HG02981 (cell line): ENCODE results near the gene TESK1.

ENCODE experiments used
- ATAC-seq: cut with Tn5 transposase; IDR thresholded peaks from one replicate; pipeline ENCODE4 v1.9.1; 2021; ENCODE audit warnings: mild to moderate bottlenecking, moderate library complexity; ENCODE audit not compliant: unreplicated experiment

TESK1 gene

DNA sequence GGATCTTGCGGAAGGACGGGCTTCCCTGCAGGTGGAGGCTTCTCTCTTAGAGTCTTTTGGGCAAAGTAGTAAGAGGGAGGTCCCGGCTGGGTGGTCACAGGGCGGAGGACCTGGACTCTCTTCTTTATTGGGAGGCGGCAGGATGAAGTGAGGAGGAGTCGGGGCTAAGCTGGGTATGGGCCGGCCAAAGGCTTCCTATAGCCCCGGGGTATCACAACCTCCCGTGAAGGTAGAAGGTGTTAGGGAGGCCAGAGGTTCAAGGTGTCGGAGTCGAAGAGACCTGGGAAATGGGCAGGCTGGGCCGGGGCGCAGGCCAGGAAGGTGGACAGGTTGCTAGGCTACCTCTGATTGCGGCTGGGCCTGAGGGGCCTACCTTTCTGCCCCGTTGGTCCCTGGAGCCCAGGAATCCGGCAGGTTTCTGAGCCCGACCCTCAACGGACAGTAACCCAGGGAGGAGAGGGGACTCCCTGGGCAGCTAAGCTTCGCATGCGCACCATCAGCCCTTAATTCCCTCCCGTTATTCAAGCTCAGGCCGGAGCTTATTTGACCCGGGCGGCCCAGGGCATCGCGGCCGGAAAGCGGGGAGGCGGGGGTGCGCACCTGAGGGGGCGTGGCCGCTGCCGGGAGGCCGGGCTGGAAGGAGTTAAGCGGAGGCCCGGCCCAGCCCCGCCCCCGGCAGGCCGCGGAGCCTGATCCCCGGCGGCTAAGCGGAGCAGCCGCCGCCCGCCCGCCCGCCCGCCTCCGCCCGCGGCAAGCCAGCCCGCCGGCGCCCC lies at the start of gene TESK1:
TSS of gene TESK1 (plus strand) at position 685 of the 773 bp plus-strand sequence. CDS start 358 bp downstream, outside the sequence.
- ATAC-seq, result peak; percentile 41

DNA sequence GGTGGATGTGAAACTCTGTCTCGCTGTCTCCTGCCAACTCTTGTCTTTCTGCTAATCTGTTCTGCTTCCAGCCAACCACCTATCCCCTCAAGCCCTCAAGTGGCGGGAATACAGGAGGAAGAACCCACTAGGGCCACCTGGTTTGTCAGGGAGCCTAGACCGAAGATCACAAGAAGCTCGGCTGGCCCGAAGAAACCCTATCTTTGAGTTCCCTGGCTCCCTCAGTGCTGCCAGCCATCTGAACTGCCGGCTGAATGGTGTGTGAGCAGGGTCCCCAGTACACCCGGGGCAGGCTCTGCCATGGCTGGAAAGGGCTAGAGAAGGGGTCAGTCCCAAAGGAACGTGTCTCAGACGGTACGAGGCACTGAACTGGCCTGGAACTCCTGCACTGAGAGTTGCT lies 49.2 kb upstream of the TESK1 start:
- no peak for ATAC-seq

- no peak for ATAC-seq
These were observed 48.3 kb upstream of the TESK1 start for GRCh38 chr9:35556776-35557175.

- no peak for ATAC-seq
These were observed 47.7 kb upstream of the TESK1 start for GRCh38 chr9:35557320-35557719.

DNA sequence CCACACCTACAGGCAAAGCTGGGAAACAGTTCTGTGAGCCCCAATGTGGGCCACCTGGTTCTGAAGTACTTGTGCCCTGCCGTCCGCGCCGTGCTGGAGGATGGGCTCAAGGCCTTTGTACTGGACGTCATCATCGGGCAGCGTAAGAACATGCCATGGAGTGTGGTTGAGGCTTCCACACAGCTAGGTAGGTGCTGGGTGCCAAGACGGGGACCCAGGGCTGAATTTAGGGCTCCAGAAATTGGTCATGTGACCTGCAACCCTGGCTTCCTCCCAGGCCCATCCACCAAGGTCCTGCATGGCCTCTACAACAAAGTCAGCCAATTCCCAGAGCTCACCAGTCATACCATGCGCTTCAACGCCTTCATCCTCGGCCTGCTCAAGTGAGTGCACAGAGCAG lies 46.9 kb upstream of the TESK1 start:
- no peak for ATAC-seq

DNA sequence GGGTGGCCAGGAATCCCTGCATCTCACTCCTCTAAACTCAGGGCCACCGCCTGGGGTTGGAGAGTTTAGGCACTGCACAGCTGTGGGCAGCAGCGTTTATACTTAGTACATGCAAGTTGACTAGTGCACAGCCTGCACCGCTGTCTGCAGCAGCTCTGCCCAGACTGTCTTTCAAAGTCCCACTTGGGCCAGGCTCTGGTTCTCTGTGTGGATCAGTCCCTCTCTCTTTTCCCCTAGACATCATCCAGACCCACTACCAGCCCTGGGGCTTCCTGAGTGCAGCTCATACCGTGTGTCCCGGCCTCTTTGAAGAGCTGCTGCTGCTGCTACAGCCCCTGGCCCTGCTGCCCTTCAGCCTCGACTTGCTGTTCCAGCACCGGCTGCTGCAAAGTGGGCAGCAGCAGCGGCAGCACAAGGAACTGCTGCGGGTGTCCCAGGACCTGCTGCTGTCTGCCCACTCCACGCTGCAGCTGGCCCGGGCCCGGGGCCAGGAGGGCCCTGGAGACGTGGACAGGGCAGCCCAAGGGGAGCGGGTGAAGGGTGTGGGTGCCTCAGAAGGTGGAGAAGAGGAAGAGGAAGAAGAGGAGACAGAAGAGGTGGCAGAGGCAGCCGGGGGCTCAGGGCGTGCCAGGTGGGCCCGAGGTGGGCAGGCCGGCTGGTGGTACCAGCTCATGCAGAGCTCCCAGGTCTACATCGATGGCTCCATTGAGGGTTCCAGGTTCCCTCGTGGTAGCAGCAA lies 45.1 kb upstream of the TESK1 start:
- ATAC-seq, result no peak

- ATAC-seq, result no peak
These were observed 44.3 kb upstream of the TESK1 start for GRCh38 chr9:35560625-35561337.

DNA sequence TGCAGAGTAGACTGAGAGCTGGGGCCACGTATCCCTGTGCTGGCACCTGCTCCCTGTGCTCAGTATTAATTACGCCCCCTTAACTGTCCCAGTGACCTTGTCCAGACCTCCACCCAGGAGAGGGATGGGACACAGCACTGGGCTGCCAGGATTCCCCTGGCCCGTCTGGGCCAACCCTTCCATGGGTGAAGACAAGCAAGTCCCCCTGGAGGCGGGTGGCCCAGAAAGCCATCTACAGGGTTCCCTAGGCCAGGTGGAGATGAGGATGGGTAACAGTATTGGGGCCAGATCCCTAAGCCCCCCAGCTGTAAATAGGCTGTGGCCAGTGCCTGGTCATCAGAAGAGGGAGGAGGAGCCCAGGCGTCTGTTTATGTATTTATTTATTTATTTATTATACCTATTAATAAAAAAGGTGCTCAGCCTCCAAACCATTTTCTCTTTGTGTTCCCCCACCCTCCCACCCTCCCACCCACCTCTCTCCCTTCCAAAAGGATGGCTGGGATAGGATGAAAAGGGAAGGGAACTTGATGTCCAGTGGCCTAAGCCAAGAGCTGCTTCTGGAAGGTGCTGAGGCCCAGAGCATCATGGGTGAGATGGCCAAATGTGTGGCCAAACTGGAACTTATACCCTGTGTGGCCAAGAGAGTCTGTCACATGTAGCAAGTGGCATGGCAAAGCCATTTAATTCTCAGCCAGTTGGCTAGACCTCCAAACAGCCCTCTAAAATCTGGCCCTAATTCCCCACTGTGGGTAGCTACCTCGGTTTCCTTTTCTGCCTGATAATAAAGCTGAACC lies 43.4 kb upstream of the TESK1 start:
- no peak for ATAC-seq

DNA sequence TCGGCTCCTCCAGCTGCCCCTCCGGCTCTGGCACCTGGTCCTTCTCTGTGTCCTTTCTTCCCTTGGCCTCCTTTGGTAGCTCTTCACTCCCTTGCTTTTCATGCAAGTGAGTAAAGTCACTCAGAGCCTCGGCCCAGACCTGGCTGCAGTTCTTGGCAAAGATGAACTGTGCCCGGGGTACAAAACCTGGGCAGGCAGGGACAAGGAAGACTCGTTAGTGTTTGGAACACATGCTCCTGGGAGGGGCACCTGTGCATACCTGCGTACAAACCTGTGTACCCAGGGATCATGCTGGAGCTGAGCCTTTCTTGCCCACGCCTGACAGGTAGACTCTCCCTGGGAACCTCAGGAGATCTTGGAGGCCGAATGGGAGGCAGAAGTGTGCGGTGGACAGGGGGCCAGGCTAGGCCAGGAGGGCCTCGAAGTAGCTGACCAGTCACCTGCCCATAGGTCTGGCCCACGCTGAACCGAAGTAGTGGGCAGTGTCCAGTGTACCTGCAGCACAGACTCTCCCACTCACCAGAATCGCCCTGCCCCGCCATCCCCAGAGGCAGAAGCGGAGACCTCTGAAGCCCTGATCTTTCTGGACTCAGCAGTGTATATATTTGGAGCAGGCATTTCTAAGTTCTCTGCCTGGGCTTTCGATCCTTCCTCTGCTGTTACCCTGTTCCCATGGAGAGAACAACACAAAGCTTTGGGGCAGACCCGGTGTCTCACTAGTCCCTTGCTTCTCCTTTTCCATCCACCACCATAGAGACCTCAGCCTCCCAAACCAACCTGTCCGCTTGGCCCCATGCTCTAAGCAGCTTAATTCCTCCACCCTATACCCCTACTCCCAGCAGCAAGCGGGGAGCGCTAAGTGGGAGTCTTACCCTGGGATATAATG lies 41.9 kb upstream of the TESK1 start:
- ATAC-seq, result no peak

DNA sequence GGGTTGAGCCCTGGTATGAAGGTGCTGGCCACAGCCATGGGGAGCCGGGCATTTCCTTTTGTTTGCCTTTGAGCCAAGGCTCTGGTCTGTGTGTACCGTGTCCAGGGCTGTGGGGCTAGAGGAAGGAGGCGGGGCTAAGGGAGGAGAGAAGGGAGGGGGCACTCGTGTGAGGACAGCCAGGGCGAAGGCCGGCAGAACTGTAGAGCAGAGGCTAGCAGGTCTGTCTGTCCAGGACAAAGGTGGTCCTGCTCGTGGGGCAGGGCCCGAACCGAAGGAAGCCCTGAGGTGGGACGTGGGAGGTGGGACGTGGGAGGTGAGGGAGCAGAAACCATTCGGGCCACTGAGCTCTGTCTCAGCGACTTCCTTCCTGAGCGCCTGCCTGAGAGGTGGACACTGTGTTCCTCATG lies 41.3 kb upstream of the TESK1 start:
- no peak for ATAC-seq

DNA sequence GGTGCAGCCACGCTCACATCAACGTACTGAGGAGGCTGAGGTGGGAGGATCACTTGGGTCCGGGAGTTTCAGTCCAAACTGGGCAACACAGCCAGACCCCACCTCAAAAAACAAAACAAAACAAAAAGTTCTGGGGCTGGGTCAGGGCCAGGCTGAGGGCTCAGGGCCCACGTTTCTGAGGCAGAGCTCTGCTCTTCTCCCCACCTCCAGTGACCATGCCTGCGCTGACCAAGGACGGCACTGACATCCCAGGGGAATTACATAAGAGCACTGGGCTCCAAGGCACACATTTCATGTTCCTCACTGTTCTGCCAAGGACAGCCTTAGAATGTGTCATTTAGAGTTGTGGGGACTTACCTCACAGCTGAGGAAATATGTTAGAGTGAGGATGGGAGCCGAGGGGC lies 40.4 kb upstream of the TESK1 start:
- no peak for ATAC-seq

DNA sequence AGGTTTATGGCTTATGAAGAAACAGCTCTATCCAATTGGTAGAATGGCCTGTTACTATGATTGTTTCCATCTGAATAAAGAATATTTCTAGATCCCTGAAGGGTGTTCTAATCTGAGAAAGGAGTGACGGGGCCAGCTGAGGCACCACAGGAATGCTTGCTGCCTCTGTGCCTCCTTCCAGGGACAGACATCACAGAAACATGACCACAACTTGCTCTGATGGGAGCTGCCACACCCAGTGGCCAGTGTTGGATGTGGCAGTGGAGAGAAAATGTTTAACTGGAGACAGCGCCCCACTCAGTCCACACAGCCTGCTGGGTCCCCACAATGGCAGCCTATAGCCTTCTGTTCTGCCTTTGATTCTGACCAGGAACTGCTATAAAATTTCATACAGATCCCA lies 38.6 kb upstream of the TESK1 start:
- no peak for ATAC-seq

GRCh38 chr9:35568196-35568595 lies 36.9 kb upstream of the TESK1 start:
- no peak for ATAC-seq

DNA sequence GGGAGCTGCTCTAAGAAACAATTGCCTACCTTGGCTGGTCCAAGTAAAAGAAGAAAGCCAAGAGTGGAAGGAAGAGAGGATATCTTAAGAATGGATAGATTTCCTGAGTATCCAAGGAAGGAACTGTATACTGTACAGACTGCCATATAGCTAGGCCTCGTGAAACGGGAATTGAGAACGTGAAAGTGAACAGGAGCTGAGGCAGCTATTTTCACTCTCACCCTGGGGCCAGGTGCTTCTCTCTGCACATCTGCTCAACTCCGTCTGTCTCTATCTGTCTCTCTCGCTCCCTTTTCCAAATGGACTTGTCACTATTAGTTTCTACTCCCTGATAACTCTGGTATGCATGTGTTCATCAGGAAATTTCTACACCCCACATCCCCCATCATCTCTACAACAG lies 35.9 kb upstream of the TESK1 start:
- ATAC-seq, result peak; percentile 30

- ATAC-seq, result no peak
These were observed 34.2 kb upstream of the TESK1 start for GRCh38 chr9:35570709-35571504.

- ATAC-seq, result no peak
These were observed 30.4 kb upstream of the TESK1 start for GRCh38 chr9:35574578-35575122.

DNA sequence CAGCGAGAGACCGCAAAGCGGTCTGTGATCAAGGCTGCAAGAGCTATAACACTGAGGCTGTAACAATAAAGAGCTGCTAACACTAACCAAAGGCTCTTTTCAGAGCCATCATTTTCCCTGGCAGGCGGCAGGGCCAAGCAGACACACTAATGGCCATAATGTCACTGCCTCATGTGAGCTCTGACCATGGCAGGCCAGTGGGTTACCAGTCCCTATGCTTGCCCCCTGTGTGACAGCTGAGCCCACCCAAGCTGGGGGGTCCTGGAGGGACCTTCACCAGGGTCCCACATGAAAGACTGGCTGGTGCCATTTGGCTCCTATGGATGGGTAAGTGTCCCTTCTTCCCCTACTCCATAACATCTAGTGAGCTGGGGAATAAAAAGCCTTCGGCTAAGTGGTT lies 29.6 kb upstream of the TESK1 start:
- ATAC-seq, result no peak

DNA sequence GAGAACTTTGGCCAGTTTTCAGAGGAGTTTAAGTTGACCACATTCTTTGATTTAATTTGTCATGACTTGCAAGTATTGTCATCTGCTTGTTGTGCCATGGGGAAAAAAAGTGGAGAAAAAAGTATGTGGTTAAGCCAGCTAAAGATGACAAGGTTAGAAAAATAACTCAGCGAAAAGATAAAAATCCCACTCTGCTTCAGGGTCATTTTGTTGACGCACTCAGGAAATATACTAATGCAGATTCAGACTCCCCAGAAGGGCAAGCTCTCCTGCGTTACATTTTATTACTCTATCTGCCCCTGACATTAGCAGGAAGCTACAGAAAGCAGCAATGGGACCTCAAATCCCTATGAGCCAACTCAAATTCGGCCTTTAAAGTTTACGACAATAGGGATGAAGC lies 27.6 kb upstream of the TESK1 start:
- ATAC-seq, result no peak

GRCh38 chr9:35579130-35579529 lies 25.9 kb upstream of the TESK1 start:
- no peak for ATAC-seq
